Osteoblast (primary cell): ENCODE measurements around the gene SCN9A. TPM values are rescaled to one million over a fixed set of nuclear protein-coding genes. Genes with fewer than 3 reads are reported as not detected.
A peak's percentile ranks its signal among the peaks of the same experiment; 100 is the strongest.

ENCODE experiments used
- DNase-seq: peaks from one replicate; pipeline ENCODE4 v3.0.0; 2011; ENCODE audit warnings: low spot score, mixed read lengths; ENCODE audit not compliant: insufficient read length; ENCODE audit errors: missing footprints
- H2AFZ ChIP-seq: 2 replicates; pipeline ENCODE4 v1.6.0; 2011; ENCODE audit warnings: mild to moderate bottlenecking, low read length
- H3K27ac ChIP-seq: 2 replicates; pipeline ENCODE4 v1.5.1; 2011; ENCODE audit warnings: mild to moderate bottlenecking, low read depth, low read length, moderate library complexity
- H3K27me3 ChIP-seq: 2 replicates; pipeline ENCODE4 v1.6.0; 2012; ENCODE audit warnings: mild to moderate bottlenecking, control low read depth, inconsistent platforms, low read length, moderate library complexity; ENCODE audit not compliant: insufficient read depth
- H3K36me3 ChIP-seq: 2 replicates; pipeline ENCODE4 v1.5.1; 2011; ENCODE audit warnings: mild to moderate bottlenecking, low read length, control low read depth, moderate library complexity; ENCODE audit not compliant: insufficient read depth
- H3K4me1 ChIP-seq: 2 replicates; pipeline ENCODE4 v1.5.1; 2011; ENCODE audit warnings: mild to moderate bottlenecking, low read length, control low read depth, moderate library complexity; ENCODE audit not compliant: insufficient read depth
- H3K4me2 ChIP-seq: 2 replicates; pipeline ENCODE4 v1.6.0; 2011; ENCODE audit warnings: mild to moderate bottlenecking, low read length; ENCODE audit not compliant: insufficient read depth
- H3K4me3 ChIP-seq: fragments of 200-600 bp; sonication (generic); 3 replicates; pipeline ENCODE4 v1.5.1; 2012; ENCODE audit warnings: mild to moderate bottlenecking, low read length, inconsistent platforms; ENCODE audit not compliant: insufficient read depth
- H3K79me2 ChIP-seq: 2 replicates; pipeline ENCODE4 v1.6.0; 2012; ENCODE audit warnings: mild to moderate bottlenecking, low read length, control low read depth, inconsistent platforms; ENCODE audit not compliant: insufficient read depth
- H3K9me3 ChIP-seq: 2 replicates; pipeline ENCODE4 v1.5.1; 2011; ENCODE audit warnings: low read depth, low read length, control low read depth
- H4K20me1 ChIP-seq: 2 replicates; pipeline ENCODE4 v1.6.0; 2012; ENCODE audit warnings: mild to moderate bottlenecking, low read length, control low read depth; ENCODE audit not compliant: insufficient read depth
- total RNA-seq: library from RNA; depleted of rRNA; stranded (reverse); fragments of >200 nt; gene quantifications from 2 replicates; pipeline ENCODE4 v1.2.3, GENCODE V29; 2012
- TF ChIP-seq, protein P1 (sequence below): IDR thresholded peaks from 2 replicates; pipeline ENCODE4 v1.5.1; 2011; ENCODE audit warnings: mild to moderate bottlenecking, low read depth, low read length, moderate library complexity; ENCODE audit errors: extremely low read depth

Gene SCN9A
- total RNA-seq, 1 donor = 1.8 TPM

DNA sequence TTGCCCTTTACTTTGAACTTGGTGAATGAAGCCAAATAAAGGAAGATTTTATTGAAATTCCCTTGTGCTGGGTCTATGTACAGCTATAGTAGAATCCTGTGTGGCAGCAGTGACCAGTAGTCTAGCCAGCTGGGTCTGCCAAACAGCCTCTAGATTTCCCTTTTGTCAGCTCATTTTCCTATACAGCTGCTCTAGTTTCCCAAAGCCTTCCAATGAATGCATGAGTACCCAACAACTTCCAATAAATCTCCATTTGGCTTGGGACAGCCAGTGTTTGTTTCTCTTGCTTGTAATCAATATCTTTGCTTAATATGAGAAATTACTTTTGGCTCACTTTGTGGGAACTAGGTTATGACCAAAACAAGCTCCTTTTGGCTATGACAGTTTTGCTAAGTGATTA is 43.6 kb downstream of the SCN9A start:
- Histone ChIP-seq H3K4me2 (peak overlapping the region; percentile 24), H3K27ac (peak overlapping the region; percentile 36), H3K4me3 (no peak overlapping the region), H4K20me1 (no peaks in the 10 kb centered on the region), H3K4me1 (peaks cover 9% of the 10 kb centered on the region), H2AFZ (no peak overlapping the region), H3K27me3 (no peaks in the 10 kb centered on the region), H3K79me2 (no peaks in the 10 kb centered on the region), H3K36me3 (no peaks in the 10 kb centered on the region), H3K9me3 (no peaks in the 10 kb centered on the region)
- TF ChIP-seq, protein P1, sequence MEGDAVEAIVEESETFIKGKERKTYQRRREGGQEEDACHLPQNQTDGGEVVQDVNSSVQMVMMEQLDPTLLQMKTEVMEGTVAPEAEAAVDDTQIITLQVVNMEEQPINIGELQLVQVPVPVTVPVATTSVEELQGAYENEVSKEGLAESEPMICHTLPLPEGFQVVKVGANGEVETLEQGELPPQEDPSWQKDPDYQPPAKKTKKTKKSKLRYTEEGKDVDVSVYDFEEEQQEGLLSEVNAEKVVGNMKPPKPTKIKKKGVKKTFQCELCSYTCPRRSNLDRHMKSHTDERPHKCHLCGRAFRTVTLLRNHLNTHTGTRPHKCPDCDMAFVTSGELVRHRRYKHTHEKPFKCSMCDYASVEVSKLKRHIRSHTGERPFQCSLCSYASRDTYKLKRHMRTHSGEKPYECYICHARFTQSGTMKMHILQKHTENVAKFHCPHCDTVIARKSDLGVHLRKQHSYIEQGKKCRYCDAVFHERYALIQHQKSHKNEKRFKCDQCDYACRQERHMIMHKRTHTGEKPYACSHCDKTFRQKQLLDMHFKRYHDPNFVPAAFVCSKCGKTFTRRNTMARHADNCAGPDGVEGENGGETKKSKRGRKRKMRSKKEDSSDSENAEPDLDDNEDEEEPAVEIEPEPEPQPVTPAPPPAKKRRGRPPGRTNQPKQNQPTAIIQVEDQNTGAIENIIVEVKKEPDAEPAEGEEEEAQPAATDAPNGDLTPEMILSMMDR = no peak
- DNase-seq = no peak

DNA sequence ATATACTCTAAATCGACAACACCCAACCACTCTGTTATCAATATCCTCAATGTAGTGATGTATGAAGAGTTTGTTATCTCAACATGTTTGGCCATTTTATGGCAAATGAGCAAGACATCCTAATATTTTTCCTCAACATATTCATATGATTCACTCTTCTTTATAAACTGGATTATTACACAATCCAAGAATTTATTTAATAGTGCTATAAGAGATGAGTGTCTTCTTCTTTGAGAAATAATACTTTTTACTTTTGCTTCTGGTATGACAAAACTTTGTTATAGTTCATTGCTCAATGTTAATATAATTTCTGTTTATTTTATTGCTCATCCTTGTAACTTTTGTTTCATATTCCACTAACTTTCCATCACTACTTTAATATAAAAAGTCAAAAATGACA is 44.3 kb downstream of the SCN9A start:
- H3K4me2 ChIP-seq = peak overlapping the region; percentile 24
- peaks cover 9% of the 10 kb centered on the region for H3K4me1 ChIP-seq
- H3K27me3 ChIP-seq = no peaks in the 10 kb centered on the region
- DNase-seq = no peak
- H3K4me3 ChIP-seq = no peak overlapping the region
- TF ChIP-seq, protein P1 = no peak
- no peaks in the 10 kb centered on the region for H3K36me3 ChIP-seq
- H3K27ac ChIP-seq = no peak overlapping the region
- H3K79me2 ChIP-seq = no peaks in the 10 kb centered on the region
- H4K20me1 ChIP-seq = no peaks in the 10 kb centered on the region
- H3K9me3 ChIP-seq = no peaks in the 10 kb centered on the region
- no peak overlapping the region for H2AFZ ChIP-seq

DNA sequence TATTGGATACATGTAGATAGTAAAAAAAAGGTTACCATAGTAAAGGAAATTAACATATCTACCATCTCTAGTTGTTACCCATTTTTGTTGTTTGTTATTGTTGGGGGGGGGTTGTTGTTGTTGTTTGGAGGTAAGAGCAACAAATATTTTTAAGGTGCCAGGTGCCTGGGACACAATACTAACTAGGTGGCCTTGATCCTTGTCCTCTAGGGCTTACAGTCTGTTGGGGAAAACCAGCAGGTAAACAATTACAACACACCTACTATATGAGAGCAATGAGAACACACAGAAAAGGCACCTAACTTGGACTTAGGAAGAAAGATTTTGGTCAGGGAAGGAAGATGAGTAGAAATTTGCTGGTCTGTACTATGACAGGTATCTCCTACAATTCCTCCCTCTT is 46.3 kb downstream of the SCN9A start:
- TF ChIP-seq, protein P1 = no peak
- Histone ChIP-seq H3K4me1 (peaks cover 9% of the 10 kb centered on the region), H3K79me2 (no peaks in the 10 kb centered on the region), H3K36me3 (no peaks in the 10 kb centered on the region), H4K20me1 (no peaks in the 10 kb centered on the region), H3K4me3 (no peak overlapping the region), H3K27me3 (no peaks in the 10 kb centered on the region), H3K27ac (no peak overlapping the region), H3K9me3 (no peaks in the 10 kb centered on the region), H3K4me2 (no peak overlapping the region), H2AFZ (no peak overlapping the region)
- no peak for DNase-seq

DNA sequence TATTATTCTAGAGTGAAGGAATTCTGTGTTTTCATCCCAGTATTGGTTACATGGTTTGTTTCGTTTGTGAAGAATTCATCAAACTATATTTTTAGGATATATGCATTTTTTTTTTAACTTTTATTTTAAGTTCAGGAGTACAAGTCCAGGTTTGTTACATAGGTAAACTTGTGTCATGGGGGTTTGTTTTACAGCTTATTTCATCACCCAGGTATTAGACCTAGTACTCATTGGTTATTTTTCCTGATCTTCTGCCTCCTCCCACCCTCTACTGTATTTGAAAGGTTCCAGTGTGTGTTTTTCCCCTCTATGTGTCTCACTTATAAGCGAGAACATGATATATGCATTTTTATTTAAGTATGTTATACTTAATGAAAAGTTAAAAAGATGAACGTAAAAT is 47.6 kb downstream of the SCN9A start:
- H3K9me3 ChIP-seq = no peaks in the 10 kb centered on the region
- H3K36me3 ChIP-seq = no peaks in the 10 kb centered on the region
- no peaks in the 10 kb centered on the region for H4K20me1 ChIP-seq
- no peak overlapping the region for H3K4me3 ChIP-seq
- H2AFZ ChIP-seq = no peak overlapping the region
- H3K4me1 ChIP-seq = peaks cover 9% of the 10 kb centered on the region
- H3K27ac ChIP-seq = no peak overlapping the region
- H3K4me2 ChIP-seq = no peak overlapping the region
- H3K27me3 ChIP-seq = no peaks in the 10 kb centered on the region
- DNase-seq = no peak
- H3K79me2 ChIP-seq = no peaks in the 10 kb centered on the region
- TF ChIP-seq, protein P1 = no peak
